CD4-positive, CD25-positive, alpha-beta regulatory T cell (primary cell): ENCODE measurements around the gene MAST1. TPM values are rescaled to one million over a fixed set of nuclear protein-coding genes. Genes with fewer than 3 reads are reported as not detected.
"Not testable (repeated sequence)": the region's sequence is repeated elsewhere in the genome, so short reads cannot be mapped to it uniquely, and the experiment has no call there.

Experiments used
- ATAC-seq, 2 donors: fragments of 150-1000 bp; cut with Tn5 transposase; one replicate each; pipeline ENCODE4 v1.10.0; 2021; ENCODE audit warnings: low read depth in 2 of 2, moderate number of reproducible peaks in 2 of 2, moderate library complexity in 1 of 2
- DNase-seq, 3 donors: peaks; one replicate each; pipeline versions ENCODE4 v3.0.0 to v3.0.0-alpha.2; 2012 to 2022; ENCODE audit warnings: mixed read lengths in 1 of 3
- H3K27ac ChIP-seq: one replicate; pipeline ENCODE4 v1.7.0; 2013; ENCODE audit warnings: mild to moderate bottlenecking, low read length; ENCODE audit not compliant: insufficient read depth, poor library complexity, severe bottlenecking
- H3K27me3 ChIP-seq: one replicate; pipeline ENCODE4 v1.7.0; 2013; ENCODE audit warnings: low read length; ENCODE audit not compliant: control insufficient read depth, insufficient read depth
- H3K36me3 ChIP-seq: one replicate; pipeline ENCODE4 v1.7.0; 2013; ENCODE audit warnings: mild to moderate bottlenecking, low read length, moderate library complexity; ENCODE audit not compliant: control insufficient read depth, insufficient read depth
- H3K4me1 ChIP-seq: 2 replicates; pipeline ENCODE4 v1.7.0; 2013; ENCODE audit warnings: mild to moderate bottlenecking, low read length; ENCODE audit not compliant: insufficient read depth, control insufficient read depth, poor library complexity, severe bottlenecking
- H3K4me3 ChIP-seq: one replicate; pipeline ENCODE4 v1.7.0; 2013; ENCODE audit warnings: low read depth, mild to moderate bottlenecking, low read length, moderate library complexity
- H3K9me3 ChIP-seq, 2 experiments: 1 replicate in 1 of 2; 2 replicates in 1 of 2; pipeline ENCODE4 v1.7.0; 2013; ENCODE audit warnings: low read length in 2 of 2, mild to moderate bottlenecking in 1 of 2, moderate library complexity in 1 of 2; ENCODE audit not compliant: control insufficient read depth in 2 of 2
- H3K27ac Mint-ChIP-seq, 3 donors: one replicate each; pipeline ENCODE4 v1.8.0; 2020 to 2022; ENCODE audit warnings: mild to moderate bottlenecking in 3 of 3, mixed read lengths in 3 of 3, moderate library complexity in 2 of 3
- H3K27me3 Mint-ChIP-seq: one replicate; pipeline ENCODE4 v1.8.0; 2022; ENCODE audit warnings: mild to moderate bottlenecking, mixed read lengths
- H3K36me3 Mint-ChIP-seq: one replicate; pipeline ENCODE4 v1.8.0; 2020; ENCODE audit warnings: mixed read lengths
- H3K4me1 Mint-ChIP-seq, 4 donors: one replicate each; pipeline ENCODE4 v1.8.0; 2020 to 2022; ENCODE audit warnings: mixed read lengths in 4 of 4, mild to moderate bottlenecking in 1 of 4
- H3K4me3 Mint-ChIP-seq, 4 donors: one replicate each; pipeline ENCODE4 v1.8.0; 2020 to 2022; ENCODE audit warnings: mild to moderate bottlenecking in 4 of 4, mixed read lengths in 4 of 4, moderate library complexity in 3 of 4
- H3K9me3 Mint-ChIP-seq, 7 donors: one replicate each; pipeline ENCODE4 v1.8.0; 2020 to 2022; ENCODE audit warnings: mixed read lengths in 7 of 7, mild to moderate bottlenecking in 3 of 7, moderate library complexity in 2 of 7
- polyA plus RNA-seq, 4 donors: library from polyadenylated mRNA; unstranded; fragments of 300-500 nt; fragmentation: Illumina TruSeq; gene quantifications; one replicate each; pipeline ENCODE4 v1.2.3, GENCODE V29; 2021
- total RNA-seq: library from RNA; stranded (reverse); gene quantifications from one replicate; pipeline ENCODE4 v1.2.3, GENCODE V29; 2022

MAST1 gene
- total and polyA plus RNA-seq, 5 donors from 2014 or later, result 0.05 to 1.8 (median 0.73) TPM; not detected in 1

DNA sequence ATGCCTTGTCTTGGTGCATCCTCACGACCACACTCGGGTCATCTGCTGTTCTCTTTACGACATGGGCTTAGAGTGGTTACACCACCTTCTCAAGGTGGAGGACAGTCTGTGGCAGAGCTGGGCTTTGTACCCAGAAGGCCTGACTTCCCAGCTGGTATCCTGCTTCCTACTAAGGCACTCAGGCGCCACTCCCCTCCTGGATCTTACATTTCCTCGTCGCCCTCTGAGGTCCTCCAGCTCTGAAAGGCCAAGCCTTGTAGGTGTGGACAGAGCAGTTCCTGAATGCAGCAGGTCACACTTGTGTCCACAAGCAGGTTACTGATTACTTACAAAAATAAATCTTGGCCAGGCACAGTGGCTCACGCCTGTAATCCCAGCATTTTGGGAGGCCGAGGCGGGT lies 68.9 kb downstream of the MAST1 start:
- Histone ChIP-seq H3K4me1 (no peaks in the 10 kb centered on the region), H3K36me3 (no peaks in the 10 kb centered on the region), H3K27me3 (no peaks in the 10 kb centered on the region), H3K9me3 (no peaks in the 10 kb centered on the region), H3K27ac (no peak overlapping the region), H3K4me3 (no peak overlapping the region)
- Mint-ChIP-seq H3K27me3 (no peaks in the 10 kb centered on the region), H3K27ac (no peak overlapping the region), H3K4me1 (peaks cover 0 to 4% (median 2%) of the 10 kb centered on the region in 4 donors), H3K4me3 (no peak overlapping the region), H3K36me3 (no peaks in the 10 kb centered on the region), H3K9me3 (no peaks in the 10 kb centered on the region)
- no peak for DNase-seq
- no peak for ATAC-seq

DNA sequence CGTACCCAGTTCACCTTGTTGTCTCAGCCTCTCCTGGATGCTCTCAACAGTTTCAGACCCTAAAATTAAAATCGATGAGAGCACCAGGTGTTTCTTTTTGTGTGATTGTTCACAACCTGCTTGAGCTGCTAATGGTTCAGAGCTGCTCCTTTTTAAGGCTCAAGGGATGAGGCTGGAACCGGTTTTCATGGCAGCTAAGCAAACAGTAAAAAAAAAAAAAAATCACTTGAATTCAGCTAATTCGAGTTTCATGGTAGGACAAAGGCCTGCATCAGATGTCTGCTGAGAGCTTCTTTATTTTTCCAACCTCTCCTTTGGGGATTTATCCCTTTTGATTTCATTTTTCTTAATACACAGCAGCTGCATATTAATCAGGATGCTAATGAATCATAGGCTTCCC lies 74.3 kb downstream of the MAST1 start:
- Mint-ChIP-seq H3K27me3 (no peaks in the 10 kb centered on the region), H3K4me1 (peaks cover 4 to 23% (median 7%) of the 10 kb centered on the region in 4 donors), H3K4me3 (peak overlapping the region in 1 of 4 donors; percentile 22), H3K36me3 (no peaks in the 10 kb centered on the region), H3K9me3 (no peaks in the 10 kb centered on the region), H3K27ac (peak overlapping the region in 1 of 3 donors; percentile 14)
- Histone ChIP-seq H3K27me3 (no peaks in the 10 kb centered on the region), H3K4me3 (no peak overlapping the region), H3K4me1 (peaks cover 14% of the 10 kb centered on the region), H3K36me3 (no peaks in the 10 kb centered on the region), H3K9me3 (no peaks in the 10 kb centered on the region), H3K27ac (no peak overlapping the region)
- no peak for ATAC-seq
- DNase-seq, result no peak

DNA sequence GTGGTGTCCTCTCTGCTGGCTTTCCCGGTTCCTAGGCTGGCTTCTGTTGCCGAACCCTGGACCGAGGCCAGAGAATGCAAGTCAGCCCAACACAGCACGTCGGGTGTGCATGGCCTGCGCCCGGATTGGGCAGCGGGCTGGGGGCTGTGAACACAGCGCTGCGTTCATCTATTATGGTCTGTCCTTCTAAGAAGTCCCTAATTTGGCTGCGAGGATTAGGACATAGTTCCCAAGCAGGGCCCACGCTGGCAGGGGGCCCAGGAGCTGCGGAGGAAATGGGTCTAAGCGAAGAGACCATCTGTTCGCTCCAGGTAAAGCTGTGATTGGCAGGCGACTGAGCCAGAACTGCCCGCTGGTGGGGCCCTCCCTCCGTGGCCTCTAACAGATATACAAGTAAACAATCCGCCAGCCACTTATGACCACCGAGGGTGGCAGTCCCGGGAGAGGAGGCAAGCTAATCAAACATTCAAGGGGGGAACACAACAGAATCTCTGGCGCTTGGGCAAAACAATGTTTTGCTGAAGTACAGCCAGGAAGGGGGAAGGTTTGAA lies 74.8 kb downstream of the MAST1 start:
- Histone ChIP-seq H3K27ac (no peak overlapping the region), H3K27me3 (no peaks in the 10 kb centered on the region), H3K36me3 (no peaks in the 10 kb centered on the region), H3K4me3 (no peak overlapping the region), H3K9me3 (no peaks in the 10 kb centered on the region), H3K4me1 (peaks cover 14% of the 10 kb centered on the region)
- Mint-ChIP-seq H3K4me3 (no peak overlapping the region), H3K27me3 (no peaks in the 10 kb centered on the region), H3K27ac (peak overlapping the region in 2 of 3 donors; percentile 14 to 75), H3K4me1 (peaks cover 4 to 23% (median 7%) of the 10 kb centered on the region in 4 donors), H3K9me3 (no peaks in the 10 kb centered on the region), H3K36me3 (no peaks in the 10 kb centered on the region)
- DNase-seq (no peak), ATAC-seq (no peak)

DNA sequence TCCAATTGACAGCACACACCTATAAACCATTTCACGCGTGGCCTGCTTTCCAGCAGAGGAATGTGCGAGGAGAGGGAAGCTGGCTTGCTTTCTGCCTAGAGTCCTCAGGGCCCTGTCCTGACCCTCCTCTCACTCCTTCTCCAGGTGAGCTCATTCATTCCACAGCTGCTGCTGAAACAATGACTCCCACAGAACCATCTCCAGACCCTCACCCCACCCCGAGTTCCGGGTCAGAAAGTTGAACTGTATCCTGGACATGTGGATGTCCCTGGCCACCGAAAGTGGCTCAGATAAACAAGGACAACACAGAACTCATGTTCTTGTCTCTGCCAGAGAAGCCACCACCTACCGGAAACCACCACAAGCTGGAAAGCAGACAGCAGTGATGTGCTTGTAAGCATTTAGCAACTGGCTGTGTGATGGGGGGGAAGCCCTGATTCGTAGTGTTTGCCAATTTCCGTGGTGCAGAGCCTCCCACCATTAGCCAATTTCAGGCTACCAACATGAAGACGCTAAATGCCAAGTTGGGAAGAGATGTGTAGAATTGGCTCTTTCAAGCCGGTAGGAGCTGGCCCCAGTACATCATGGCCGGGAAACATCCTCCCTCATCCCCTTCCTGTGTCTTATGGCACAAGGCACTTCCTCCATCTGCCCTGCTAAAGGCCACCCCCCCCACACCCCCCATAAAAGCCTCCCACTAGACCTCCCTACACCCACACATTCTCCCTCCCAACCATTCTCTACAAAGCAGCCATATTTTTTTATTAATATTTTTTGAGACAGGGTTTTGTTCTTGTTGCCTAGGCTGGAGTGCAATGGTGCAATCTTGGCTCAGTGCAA lies 75.8 kb downstream of the MAST1 start:
- peak overlapping the region; percentile 47 for H3K4me3 ChIP-seq
- no peaks in the 10 kb centered on the region for H3K9me3 ChIP-seq
- Mint-ChIP-seq H3K36me3 (no peaks in the 10 kb centered on the region), H3K27ac (peak overlapping the region; percentile 75 to 86 (median 85)), H3K27me3 (peaks cover under 1% of the 10 kb centered on the region), H3K4me1 (peaks cover 4 to 27% (median 8%) of the 10 kb centered on the region in 4 donors), H3K9me3 (no peaks in the 10 kb centered on the region), H3K4me3 (peak overlapping the region in 2 of 4 donors; percentile 57 to 61)
- peaks cover 19% of the 10 kb centered on the region for H3K4me1 ChIP-seq
- no peak overlapping the region for H3K27ac ChIP-seq
- DNase-seq, result peak in 2 of 3 donors; percentile 54 to 81
- no peaks in the 10 kb centered on the region for H3K27me3 ChIP-seq
- H3K36me3 ChIP-seq, result no peaks in the 10 kb centered on the region
- ATAC-seq, result peak; percentile 71 to 83

DNA sequence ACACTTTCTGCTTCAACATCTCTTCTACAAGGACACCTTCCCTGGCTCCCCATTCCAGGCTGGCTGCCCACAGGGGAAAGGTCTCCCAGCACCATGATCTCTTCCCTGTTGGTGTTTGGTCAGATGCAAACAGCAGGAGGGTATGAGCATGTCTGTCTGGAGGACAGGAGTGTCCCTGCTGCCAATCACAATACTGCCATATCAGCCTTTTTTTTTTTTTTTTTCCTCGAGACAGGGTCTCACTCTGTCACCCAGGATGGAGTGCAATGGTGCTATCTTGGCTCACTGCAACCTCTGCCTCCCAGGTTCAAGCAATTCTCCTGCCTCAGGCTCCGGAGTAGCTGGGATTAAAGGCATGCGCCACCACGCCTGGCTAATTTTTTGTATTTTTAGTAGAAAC lies 77.5 kb downstream of the MAST1 start:
- H3K4me3 ChIP-seq, H3K9me3 ChIP-seq, H3K36me3 ChIP-seq, H3K27me3 Mint-ChIP-seq, H3K4me3 Mint-ChIP-seq, H3K9me3 Mint-ChIP-seq, ATAC-seq, H3K36me3 Mint-ChIP-seq, DNase-seq, H3K27ac ChIP-seq, H3K27me3 ChIP-seq: not testable (repeated sequence)
- Mint-ChIP-seq H3K4me1 (peaks cover 4 to 35% (median 14%) of the 10 kb centered on the region in 4 donors), H3K27ac (peak overlapping the region in 1 of 3 donors; percentile 79)
- peaks cover 24% of the 10 kb centered on the region for H3K4me1 ChIP-seq

DNA sequence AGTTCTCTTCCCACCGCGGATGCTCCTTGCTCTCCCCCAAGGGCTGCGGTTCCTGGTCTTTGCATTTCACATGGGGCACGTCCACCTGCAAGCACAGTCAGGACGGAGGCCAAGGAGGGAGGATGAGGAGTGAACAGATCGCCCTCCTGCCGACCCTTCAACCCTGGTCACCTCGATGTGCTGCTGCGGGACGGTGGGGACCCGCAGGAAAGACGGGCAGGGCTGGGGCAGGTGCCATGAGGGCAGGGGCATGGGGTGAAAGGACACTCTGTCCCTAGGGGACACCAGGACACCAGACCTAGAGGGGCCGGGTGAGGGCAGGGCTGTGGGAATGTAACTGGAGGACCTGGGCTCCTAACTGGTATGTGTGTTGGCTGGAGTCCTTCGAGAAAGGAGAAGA lies 79.9 kb downstream of the MAST1 start:
- DNase-seq, result no peak
- Mint-ChIP-seq H3K27ac (peak overlapping the region; percentile 12 to 86 (median 86)), H3K4me1 (peaks cover 4 to 38% (median 16%) of the 10 kb centered on the region in 4 donors), H3K4me3 (peak overlapping the region in 1 of 4 donors; percentile 85), H3K9me3 (no peaks in the 10 kb centered on the region), H3K36me3 (peaks cover 6% of the 10 kb centered on the region), H3K27me3 (peaks cover 4% of the 10 kb centered on the region)
- H3K27me3 ChIP-seq, result no peaks in the 10 kb centered on the region
- peaks cover 10% of the 10 kb centered on the region for H3K36me3 ChIP-seq
- H3K27ac ChIP-seq, result no peak overlapping the region
- peaks cover 24% of the 10 kb centered on the region for H3K4me1 ChIP-seq
- ATAC-seq, result no peak
- H3K9me3 ChIP-seq, result no peaks in the 10 kb centered on the region
- H3K4me3 ChIP-seq, result no peak overlapping the region

DNA sequence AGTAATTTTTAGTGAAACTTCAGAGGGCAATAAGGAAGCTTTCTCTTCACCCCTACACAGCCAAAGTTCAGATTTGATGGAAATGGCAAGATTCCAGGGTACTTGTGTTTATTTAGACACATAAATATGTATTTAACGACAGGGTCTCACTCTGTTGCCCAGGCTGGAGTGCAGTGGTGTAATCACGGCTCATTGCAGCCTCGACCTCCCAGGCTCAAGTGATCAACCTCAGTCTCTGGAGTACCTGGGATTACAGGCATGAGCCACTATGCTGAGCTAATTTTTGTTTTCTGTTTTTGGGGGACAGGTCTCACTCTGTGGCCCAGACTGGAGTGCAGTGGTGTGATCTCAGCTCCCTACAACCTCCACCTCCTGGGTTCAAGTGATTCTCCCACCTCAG lies 82.7 kb downstream of the MAST1 start:
- H3K9me3 Mint-ChIP-seq, result no peaks in the 10 kb centered on the region
- peaks cover 28% of the 10 kb centered on the region for H3K36me3 ChIP-seq
- peak overlapping the region in 2 of 3 donors; percentile 48 to 82 for H3K27ac Mint-ChIP-seq
- no peak overlapping the region for H3K4me3 ChIP-seq
- peaks cover 0 to 16% (median 9%) of the 10 kb centered on the region in 4 donors for H3K4me1 Mint-ChIP-seq
- no peaks in the 10 kb centered on the region for H3K27me3 ChIP-seq
- H3K9me3 ChIP-seq, result no peaks in the 10 kb centered on the region
- DNase-seq, result no peak
- H3K36me3 Mint-ChIP-seq, result peaks cover 11% of the 10 kb centered on the region
- H3K27ac ChIP-seq, result no peak overlapping the region
- no peak for ATAC-seq
- peaks cover 10% of the 10 kb centered on the region for H3K4me1 ChIP-seq
- H3K4me3 Mint-ChIP-seq, result peak overlapping the region in 2 of 4 donors; percentile 11 to 83
- peaks cover 4% of the 10 kb centered on the region for H3K27me3 Mint-ChIP-seq
